ENCODE data around the gene RBM19. TPM values are rescaled to one million over a fixed set of nuclear protein-coding genes. Genes with fewer than 3 reads are reported as not detected.

The RBM19 gene
- total and polyA plus RNA-seq, 3 experiments from 2014 or later: 12.6 to 114 (median 109) TPM

DNA sequence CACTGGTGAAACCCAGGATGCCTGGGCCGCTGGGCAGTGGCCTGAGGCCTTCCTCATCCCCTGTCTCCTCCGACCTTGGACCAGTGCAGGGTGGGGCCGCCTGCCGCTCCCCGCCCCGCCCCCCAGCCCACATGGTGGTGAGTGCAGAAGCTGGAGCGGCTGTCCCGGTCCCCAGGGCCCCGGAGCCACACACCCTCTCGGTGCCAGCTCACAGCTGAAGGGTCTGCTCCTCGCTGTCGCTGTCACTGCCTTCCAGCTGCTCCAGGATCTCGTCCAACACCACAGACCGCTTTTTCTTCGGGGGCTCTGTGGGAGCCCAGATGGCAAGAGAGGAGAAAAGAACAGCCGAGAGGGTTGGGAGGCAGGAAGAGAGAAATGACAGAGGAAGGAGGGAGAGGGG is 143.1 kb downstream of the RBM19 start:
- no peak for DNase-seq
- Histone ChIP-seq H3K27me3 (ENCODE audit: insufficient read depth, low read length, poor library complexity, severe bottlenecking) (no peaks in the 10 kb centered on the region), H3K27ac (ENCODE audit: low read depth, low read length) (no peak overlapping the region), H3K36me3 (ENCODE audit: insufficient read depth, low read length) (no peaks in the 10 kb centered on the region), H3K4me1 (ENCODE audit: insufficient read depth, low read length) (no peaks in the 10 kb centered on the region), H3K4me3 (ENCODE audit: low read length) (no peak overlapping the region), H3K9me3 (ENCODE audit: low read length) (no peaks in the 10 kb centered on the region)
- peaks cover 0 to 2% (median 0%) of the 10 kb centered on the region in 3 donors for H3K4me1 Mint-ChIP-seq
- POLR2A ChIA-PET: no interaction called here
- no peak overlapping the region for H3K4me3 Mint-ChIP-seq
- H3K27me3 Mint-ChIP-seq: no peaks in the 10 kb centered on the region
- CTCF ChIA-PET: no interaction called here
- no peak overlapping the region for H3K27ac Mint-ChIP-seq
- H3K9me3 Mint-ChIP-seq: no peaks in the 10 kb centered on the region
- H3K36me3 Mint-ChIP-seq: peaks cover 0 to 63% (median 8%) of the 10 kb centered on the region in 3 donors

DNA sequence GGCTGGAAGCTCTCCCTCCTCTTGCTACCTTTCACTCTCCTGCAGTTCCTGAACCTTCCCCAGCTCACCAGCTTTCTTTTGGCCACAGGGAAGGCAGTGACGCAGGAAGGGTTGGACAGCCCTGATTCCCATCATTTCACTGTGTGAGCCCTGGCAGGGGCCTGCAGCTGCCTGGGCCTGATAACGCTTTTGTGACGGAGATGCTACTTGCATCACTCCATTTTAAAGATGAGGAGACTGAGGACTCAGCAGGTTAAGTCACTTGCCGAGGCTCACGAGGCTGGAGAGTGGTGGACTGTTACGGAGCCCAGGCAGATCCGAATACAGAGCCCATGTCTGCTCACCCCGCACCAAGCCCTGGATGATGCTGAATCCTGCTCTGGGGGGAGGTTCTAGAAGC is 145.3 kb downstream of the RBM19 start:
- peak overlapping the region in 1 of 8 donors; percentile 29 for H3K27ac Mint-ChIP-seq
- Histone ChIP-seq H3K4me3 (ENCODE audit: low read length) (no peak overlapping the region), H3K4me1 (ENCODE audit: insufficient read depth, low read length) (no peaks in the 10 kb centered on the region), H3K9me3 (ENCODE audit: low read length) (no peaks in the 10 kb centered on the region), H3K27ac (ENCODE audit: low read depth, low read length) (no peak overlapping the region), H3K36me3 (ENCODE audit: insufficient read depth, low read length) (no peaks in the 10 kb centered on the region), H3K27me3 (ENCODE audit: insufficient read depth, low read length, poor library complexity, severe bottlenecking) (no peaks in the 10 kb centered on the region)
- peaks cover 0 to 2% (median 0%) of the 10 kb centered on the region in 3 donors for H3K4me1 Mint-ChIP-seq
- POLR2A ChIA-PET: no interaction called here
- CTCF ChIA-PET: no interaction called here
- no peak for DNase-seq
- peaks cover 11 to 67% (median 17%) of the 10 kb centered on the region in 3 donors for H3K36me3 Mint-ChIP-seq
- H3K4me3 Mint-ChIP-seq: no peak overlapping the region
- H3K27me3 Mint-ChIP-seq: no peaks in the 10 kb centered on the region
- no peaks in the 10 kb centered on the region for H3K9me3 Mint-ChIP-seq

DNA sequence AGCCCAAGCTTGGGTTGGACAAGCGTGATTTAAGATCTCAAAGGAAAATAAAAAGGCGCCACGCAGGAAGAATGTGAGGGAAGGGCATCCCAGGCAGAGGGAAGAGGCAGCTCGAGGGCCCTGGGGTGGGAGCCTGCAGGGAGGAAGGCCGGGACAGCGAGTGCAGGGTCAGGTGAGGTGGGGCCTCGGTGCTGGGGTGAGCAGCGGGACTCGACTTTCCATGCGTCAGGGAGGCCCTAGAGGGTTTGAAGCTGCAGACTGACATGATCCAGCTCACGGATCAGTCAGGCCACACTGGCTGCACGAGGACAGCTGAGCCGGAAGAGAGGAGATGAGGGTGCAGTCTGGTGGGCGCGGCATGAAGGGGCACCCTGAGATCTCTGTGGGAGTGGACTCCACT is 145.8 kb downstream of the RBM19 start:
- ChIA-PET CTCF (no interaction called here), POLR2A (no interaction called here)
- Mint-ChIP-seq H3K4me3 (no peak overlapping the region), H3K27ac (peak overlapping the region in 1 of 8 donors; percentile 72), H3K9me3 (no peaks in the 10 kb centered on the region), H3K4me1 (peaks cover 0 to 2% (median 0%) of the 10 kb centered on the region in 3 donors), H3K36me3 (peaks cover 11 to 72% (median 19%) of the 10 kb centered on the region in 3 donors), H3K27me3 (no peaks in the 10 kb centered on the region)
- Histone ChIP-seq H3K4me1 (ENCODE audit: insufficient read depth, low read length) (no peaks in the 10 kb centered on the region), H3K27me3 (ENCODE audit: insufficient read depth, low read length, poor library complexity, severe bottlenecking) (no peaks in the 10 kb centered on the region), H3K36me3 (ENCODE audit: insufficient read depth, low read length) (no peaks in the 10 kb centered on the region), H3K9me3 (ENCODE audit: low read length) (no peaks in the 10 kb centered on the region), H3K4me3 (ENCODE audit: low read length) (no peak overlapping the region), H3K27ac (ENCODE audit: low read depth, low read length) (no peak overlapping the region)
- no peak for DNase-seq

DNA sequence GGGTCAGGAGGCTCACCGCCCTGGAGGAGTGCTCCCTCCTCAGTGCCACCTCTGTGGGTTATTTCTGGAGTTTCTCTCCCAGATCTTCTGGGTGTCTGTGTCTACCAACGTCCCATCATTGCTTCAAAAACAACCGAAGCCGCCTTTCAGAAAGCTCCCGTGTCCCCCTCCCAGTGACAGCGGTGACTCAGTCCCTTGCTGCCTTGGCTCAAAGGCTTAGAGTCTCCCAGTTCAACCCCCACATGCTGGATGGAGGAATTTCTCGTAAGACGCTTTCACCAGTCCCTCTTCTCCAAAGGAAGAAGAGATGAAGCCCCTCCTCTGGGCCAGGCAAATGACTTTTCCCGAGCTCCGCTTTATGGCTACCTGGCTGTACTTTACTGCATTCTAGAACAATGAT is 146.6 kb downstream of the RBM19 start:
- ChIA-PET POLR2A (no interaction called here), CTCF (no interaction called here)
- no peaks in the 10 kb centered on the region for H3K9me3 ChIP-seq (ENCODE audit: low read length)
- H3K4me1 Mint-ChIP-seq: no peaks in the 10 kb centered on the region
- H3K4me3 ChIP-seq (ENCODE audit: low read length): no peak overlapping the region
- no peaks in the 10 kb centered on the region for H3K27me3 ChIP-seq (ENCODE audit: insufficient read depth, low read length, poor library complexity, severe bottlenecking)
- no peaks in the 10 kb centered on the region for H3K4me1 ChIP-seq (ENCODE audit: insufficient read depth, low read length)
- no peak for DNase-seq
- no peaks in the 10 kb centered on the region for H3K9me3 Mint-ChIP-seq
- H3K27me3 Mint-ChIP-seq: no peaks in the 10 kb centered on the region
- H3K36me3 Mint-ChIP-seq: peaks cover 15 to 70% (median 19%) of the 10 kb centered on the region in 3 donors
- no peak overlapping the region for H3K27ac ChIP-seq (ENCODE audit: low read depth, low read length)
- H3K27ac Mint-ChIP-seq: no peak overlapping the region
- H3K36me3 ChIP-seq (ENCODE audit: insufficient read depth, low read length): no peaks in the 10 kb centered on the region
- peak overlapping the region in 1 of 7 donors; percentile 79 for H3K4me3 Mint-ChIP-seq

DNA sequence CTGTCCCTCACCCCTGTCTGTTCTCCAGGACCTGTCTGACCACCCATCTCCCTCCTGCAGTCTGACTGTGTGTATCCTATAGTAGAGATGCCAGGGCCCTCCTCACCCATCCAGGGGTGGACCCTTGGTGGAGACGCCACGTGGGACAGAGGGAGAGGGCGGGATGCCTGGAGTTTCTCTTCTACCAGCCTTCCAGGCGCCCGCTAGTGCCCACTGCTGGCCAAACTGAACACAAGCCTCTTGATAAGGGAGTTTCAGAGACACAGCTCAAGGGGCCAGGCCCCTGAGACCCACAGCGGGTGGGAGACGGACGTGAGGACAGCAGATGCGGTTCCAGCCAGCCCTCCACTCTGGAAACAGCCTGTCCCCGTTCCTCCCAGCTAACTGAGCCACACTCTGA is 147.3 kb downstream of the RBM19 start:
- POLR2A ChIA-PET: no interaction called here
- no peaks in the 10 kb centered on the region for H3K9me3 Mint-ChIP-seq

DNA sequence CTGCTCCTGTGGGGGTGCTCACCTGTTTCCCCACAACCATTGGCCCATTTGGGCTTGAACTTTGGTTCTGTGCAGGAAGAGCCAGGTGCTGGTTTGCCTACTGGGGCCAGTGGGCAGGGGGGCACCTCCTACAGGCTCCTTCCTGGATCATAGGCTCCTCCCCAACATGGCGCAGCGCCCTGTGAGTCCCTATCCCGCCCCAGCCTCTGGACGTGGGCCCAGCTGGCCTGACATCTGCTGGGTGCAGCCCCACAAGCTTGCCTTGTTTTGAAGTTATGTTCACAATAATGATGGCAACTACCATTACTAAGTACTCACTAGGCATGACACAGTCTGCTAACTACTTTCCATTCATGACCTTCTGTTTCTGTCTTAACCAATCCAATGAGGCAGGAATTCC is 147.8 kb downstream of the RBM19 start:
- DNase-seq: no peak
- H3K36me3 Mint-ChIP-seq: peaks cover 16 to 66% (median 21%) of the 10 kb centered on the region in 3 donors
- Histone ChIP-seq H3K9me3 (ENCODE audit: low read length) (no peaks in the 10 kb centered on the region), H3K4me3 (ENCODE audit: low read length) (no peak overlapping the region), H3K4me1 (ENCODE audit: insufficient read depth, low read length) (no peaks in the 10 kb centered on the region), H3K36me3 (ENCODE audit: insufficient read depth, low read length) (no peaks in the 10 kb centered on the region), H3K27me3 (ENCODE audit: insufficient read depth, low read length, poor library complexity, severe bottlenecking) (no peaks in the 10 kb centered on the region), H3K27ac (ENCODE audit: low read depth, low read length) (no peak overlapping the region)
- H3K27me3 Mint-ChIP-seq: no peaks in the 10 kb centered on the region
- no peak overlapping the region for H3K27ac Mint-ChIP-seq
- CTCF ChIA-PET: no interaction called here
- no peak overlapping the region for H3K4me3 Mint-ChIP-seq
- H3K4me1 Mint-ChIP-seq: no peaks in the 10 kb centered on the region
- POLR2A ChIA-PET: no interaction called here
- no peaks in the 10 kb centered on the region for H3K9me3 Mint-ChIP-seq

More for the DNA sequence above, 147.3 kb downstream of the RBM19 start:
- Histone ChIP-seq H3K4me3 (ENCODE audit: low read length) (no peak overlapping the region), H3K27ac (ENCODE audit: low read depth, low read length) (no peak overlapping the region), H3K36me3 (ENCODE audit: insufficient read depth, low read length) (no peaks in the 10 kb centered on the region), H3K4me1 (ENCODE audit: insufficient read depth, low read length) (no peaks in the 10 kb centered on the region), H3K27me3 (ENCODE audit: insufficient read depth, low read length, poor library complexity, severe bottlenecking) (no peaks in the 10 kb centered on the region), H3K9me3 (ENCODE audit: low read length) (no peaks in the 10 kb centered on the region)
- DNase-seq: no peak
- CTCF ChIA-PET: no interaction called here
- Mint-ChIP-seq H3K4me3 (no peak overlapping the region), H3K27ac (peak overlapping the region in 1 of 8 donors; percentile 37), H3K36me3 (peaks cover 15 to 68% (median 19%) of the 10 kb centered on the region in 3 donors), H3K4me1 (no peaks in the 10 kb centered on the region), H3K27me3 (no peaks in the 10 kb centered on the region)

DNA sequence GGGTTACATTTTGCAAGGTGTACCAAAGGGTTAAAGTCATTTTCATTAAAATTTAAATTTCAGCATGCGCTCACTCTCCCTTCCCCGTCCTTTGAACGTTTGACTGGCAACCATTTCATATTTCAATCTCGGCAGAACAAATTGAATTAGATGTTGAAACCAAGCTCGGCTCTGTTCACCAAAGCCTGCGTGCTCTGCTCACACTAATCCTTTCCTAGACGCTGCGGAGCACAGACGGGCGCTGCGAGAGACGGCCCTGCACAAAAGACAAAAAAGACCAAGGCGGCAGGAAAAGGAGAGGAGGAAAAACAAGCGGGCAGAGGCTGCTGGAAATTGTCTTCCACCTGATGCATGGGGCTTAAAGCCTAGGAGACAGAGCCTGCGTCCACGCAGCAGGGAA is 149.3 kb downstream of the RBM19 start:
- Mint-ChIP-seq H3K4me1 (no peaks in the 10 kb centered on the region), H3K36me3 (peaks cover 20 to 58% (median 24%) of the 10 kb centered on the region in 3 donors), H3K27ac (no peak overlapping the region), H3K27me3 (no peaks in the 10 kb centered on the region), H3K4me3 (no peak overlapping the region), H3K9me3 (no peaks in the 10 kb centered on the region)
- DNase-seq: no peak
- no peaks in the 10 kb centered on the region for H3K9me3 ChIP-seq (ENCODE audit: low read length)
- no peak overlapping the region for H3K27ac ChIP-seq (ENCODE audit: low read depth, low read length)
- H3K4me3 ChIP-seq (ENCODE audit: low read length): no peak overlapping the region
- ChIA-PET POLR2A (no interaction called here), CTCF (no interaction called here)
- no peaks in the 10 kb centered on the region for H3K36me3 ChIP-seq (ENCODE audit: insufficient read depth, low read length)
- H3K27me3 ChIP-seq (ENCODE audit: insufficient read depth, low read length, poor library complexity, severe bottlenecking): no peaks in the 10 kb centered on the region
- H3K4me1 ChIP-seq (ENCODE audit: insufficient read depth, low read length): no peaks in the 10 kb centered on the region

DNA sequence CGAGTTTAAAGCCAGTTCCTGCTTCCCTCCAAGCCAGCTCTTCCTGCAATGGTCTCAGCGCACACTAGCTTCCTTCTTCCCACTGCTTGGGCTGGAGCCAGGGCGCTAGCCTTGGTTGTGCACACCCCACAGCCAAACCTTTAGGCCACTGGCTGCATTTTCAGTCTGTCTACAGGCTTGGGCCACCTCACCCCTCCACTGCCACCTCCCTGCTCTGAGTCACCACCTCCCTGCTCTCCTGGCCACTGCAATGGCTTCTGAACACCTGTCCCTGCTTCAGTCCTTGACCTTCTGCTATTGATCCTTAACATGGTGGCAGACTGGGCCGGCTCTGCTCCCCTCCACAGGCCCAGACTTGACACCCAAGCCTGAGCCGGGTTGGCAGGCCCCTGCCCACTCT is 151.1 kb downstream of the RBM19 start:
- CTCF ChIA-PET: no interaction called here
- Mint-ChIP-seq H3K4me1 (no peaks in the 10 kb centered on the region), H3K27ac (no peak overlapping the region)

DNA sequence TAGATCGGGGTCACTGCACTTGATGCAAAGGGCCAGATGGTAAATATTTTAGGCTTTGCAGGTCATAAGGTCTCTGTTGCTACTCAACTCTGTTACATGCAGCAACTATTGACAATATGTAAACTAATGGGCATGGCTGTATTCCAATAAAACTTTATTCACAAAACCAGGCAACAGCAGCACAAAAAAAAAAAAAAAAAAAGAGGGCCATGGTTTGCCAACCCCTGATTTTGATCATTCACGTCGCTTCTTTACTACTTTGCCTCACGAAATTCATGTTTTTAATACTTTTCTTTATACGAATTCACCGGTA is 152.9 kb downstream of the RBM19 start:
- POLR2A ChIA-PET: no interaction called here
- Mint-ChIP-seq H3K36me3 (peaks cover 23 to 36% (median 34%) of the 10 kb centered on the region in 3 donors), H3K9me3 (peaks cover 0 to 3% (median 0%) of the 10 kb centered on the region in 5 donors), H3K27me3 (no peaks in the 10 kb centered on the region), H3K4me3 (no peak overlapping the region), H3K27ac (no peak overlapping the region), H3K4me1 (no peaks in the 10 kb centered on the region)
- CTCF ChIA-PET: no interaction called here
- Histone ChIP-seq H3K27me3 (ENCODE audit: insufficient read depth, low read length, poor library complexity, severe bottlenecking) (no peaks in the 10 kb centered on the region), H3K4me3 (ENCODE audit: low read length) (no peak overlapping the region), H3K9me3 (ENCODE audit: low read length) (no peaks in the 10 kb centered on the region), H3K27ac (ENCODE audit: low read depth, low read length) (no peak overlapping the region), H3K4me1 (ENCODE audit: insufficient read depth, low read length) (no peaks in the 10 kb centered on the region), H3K36me3 (ENCODE audit: insufficient read depth, low read length) (no peaks in the 10 kb centered on the region)
- no peak for DNase-seq

More for the DNA sequence above, 151.1 kb downstream of the RBM19 start:
- no peaks in the 10 kb centered on the region for H3K9me3 Mint-ChIP-seq
- no peak overlapping the region for H3K4me3 Mint-ChIP-seq
- no peak for DNase-seq
- Histone ChIP-seq H3K36me3 (ENCODE audit: insufficient read depth, low read length) (no peaks in the 10 kb centered on the region), H3K9me3 (ENCODE audit: low read length) (no peaks in the 10 kb centered on the region), H3K27ac (ENCODE audit: low read depth, low read length) (no peak overlapping the region), H3K27me3 (ENCODE audit: insufficient read depth, low read length, poor library complexity, severe bottlenecking) (no peaks in the 10 kb centered on the region), H3K4me1 (ENCODE audit: insufficient read depth, low read length) (no peaks in the 10 kb centered on the region), H3K4me3 (ENCODE audit: low read length) (no peak overlapping the region)
- H3K36me3 Mint-ChIP-seq: peaks cover 23 to 44% (median 31%) of the 10 kb centered on the region in 3 donors
- H3K27me3 Mint-ChIP-seq: no peaks in the 10 kb centered on the region
- POLR2A ChIA-PET: no interaction called here
